DMS 273 (cell line): ENCODE measurements around the gene RAN.
"Not testable (repeated sequence)": the region's sequence is repeated elsewhere in the genome, so short reads cannot be mapped to it uniquely, and the experiment has no call there.

Experiments
- DNase-seq: peaks from one replicate; lab custom pipeline; 2025; ENCODE audit not compliant: unreplicated experiment; lab: John Stamatoyannopoulos, UW

RAN gene

DNA sequence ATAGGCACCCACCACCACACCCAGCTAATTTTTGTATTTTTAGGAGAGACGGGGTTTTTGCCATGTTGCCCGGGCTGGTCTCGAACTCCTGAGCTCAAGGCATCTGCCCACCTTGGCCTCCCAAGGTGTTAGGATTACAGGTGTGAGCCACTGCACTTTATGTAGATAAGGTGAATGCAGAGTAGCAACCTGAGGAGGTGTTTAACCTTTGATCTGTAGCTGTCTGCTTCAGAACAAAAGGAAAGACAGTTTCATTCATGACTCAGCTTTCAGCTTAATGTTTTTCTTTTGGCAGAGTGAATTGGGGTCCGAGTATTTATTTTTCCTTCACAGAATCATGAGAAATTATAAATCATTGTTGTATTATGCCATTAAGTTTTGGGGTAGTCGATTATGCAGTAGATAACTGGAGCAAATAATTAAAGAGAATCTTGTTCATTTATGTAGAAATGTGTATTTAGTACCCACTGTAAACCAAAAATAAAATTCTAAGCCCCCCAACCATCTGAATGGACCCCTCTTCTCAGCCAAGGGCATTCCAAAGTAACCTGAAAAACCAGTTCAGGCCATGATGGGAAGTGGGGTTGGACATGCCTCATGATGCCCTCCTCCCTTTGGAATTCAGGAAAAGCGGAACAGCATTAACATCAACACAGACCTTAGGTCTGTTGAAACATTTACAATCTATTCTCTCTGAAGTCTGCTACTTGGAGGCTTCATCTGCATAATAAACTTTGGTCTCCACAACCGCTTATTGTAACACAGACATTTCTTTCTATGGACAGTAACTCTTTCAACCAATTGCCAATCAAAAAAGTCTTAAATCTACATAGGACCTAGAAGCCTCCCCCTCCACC, 22.1 kb upstream of the RAN start:
- no peak for DNase-seq

DNA sequence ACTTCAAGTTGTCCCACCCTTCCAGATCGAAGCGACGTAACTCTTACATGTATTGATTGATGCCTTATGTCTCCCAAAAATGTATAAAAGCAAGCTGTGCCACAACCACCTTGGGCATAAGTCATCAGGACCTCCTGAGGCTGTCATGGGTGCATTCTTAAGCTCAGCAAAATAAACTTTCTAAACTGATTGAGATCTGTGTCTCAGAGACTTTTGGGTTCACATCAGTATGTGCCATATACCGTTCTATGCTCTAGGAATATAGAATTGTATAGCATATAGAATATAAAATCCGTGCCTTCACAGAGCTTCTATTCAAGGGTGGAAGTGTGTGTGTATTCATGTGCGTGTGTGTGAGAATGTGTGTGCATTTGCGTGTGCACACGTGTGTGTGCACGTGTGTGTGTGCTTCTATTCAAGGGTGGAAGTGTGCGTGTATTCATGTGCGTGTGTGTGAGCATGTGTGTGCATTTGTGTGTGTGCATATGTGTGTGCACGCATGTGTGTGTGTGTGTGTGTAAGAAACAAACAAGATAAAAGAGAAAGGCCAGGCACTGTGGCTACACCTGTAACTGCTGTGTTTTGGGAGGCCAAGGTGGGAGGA, 21.3 kb upstream of the RAN start:
- no peak for DNase-seq

DNA sequence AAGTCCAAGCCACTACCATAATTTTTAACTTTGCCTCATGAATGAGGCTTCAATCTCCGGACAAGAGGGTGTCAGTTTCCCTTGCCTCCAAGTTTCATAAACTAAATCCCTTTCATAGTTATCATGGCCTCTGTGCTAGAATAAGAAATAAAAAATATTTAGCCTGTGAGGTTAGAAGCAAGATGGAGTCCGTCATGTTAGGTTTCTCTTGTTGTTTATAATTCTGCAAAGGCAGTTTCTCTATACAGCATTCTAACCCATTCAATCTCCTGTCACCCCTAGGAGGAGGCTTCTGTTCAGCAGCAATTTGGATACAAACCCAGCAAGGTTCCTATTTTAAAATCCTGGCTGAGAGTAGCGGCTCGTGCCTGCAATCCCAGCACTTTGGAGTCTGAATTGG, 15.8 kb upstream of the RAN start:
- no peak for DNase-seq

DNA sequence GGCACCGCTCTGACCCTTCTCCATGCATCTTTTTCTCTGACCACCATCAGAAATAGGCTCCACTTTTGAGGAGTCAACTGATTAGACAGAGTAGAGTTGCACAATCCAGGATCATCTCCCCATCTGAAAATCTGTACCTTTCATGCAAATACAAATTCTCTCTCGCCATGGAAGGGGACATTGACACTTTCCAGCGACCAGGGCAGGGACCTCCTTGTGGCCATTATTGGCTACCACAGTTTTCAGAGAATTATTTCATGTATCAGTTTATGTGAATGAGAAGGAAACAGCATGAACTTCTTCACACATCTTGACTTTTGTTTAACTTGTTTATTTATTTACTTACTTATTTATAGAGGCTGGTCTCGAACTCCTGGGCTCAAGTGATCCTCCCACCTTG, 13.8 kb upstream of the RAN start:
- no peak for DNase-seq

DNA sequence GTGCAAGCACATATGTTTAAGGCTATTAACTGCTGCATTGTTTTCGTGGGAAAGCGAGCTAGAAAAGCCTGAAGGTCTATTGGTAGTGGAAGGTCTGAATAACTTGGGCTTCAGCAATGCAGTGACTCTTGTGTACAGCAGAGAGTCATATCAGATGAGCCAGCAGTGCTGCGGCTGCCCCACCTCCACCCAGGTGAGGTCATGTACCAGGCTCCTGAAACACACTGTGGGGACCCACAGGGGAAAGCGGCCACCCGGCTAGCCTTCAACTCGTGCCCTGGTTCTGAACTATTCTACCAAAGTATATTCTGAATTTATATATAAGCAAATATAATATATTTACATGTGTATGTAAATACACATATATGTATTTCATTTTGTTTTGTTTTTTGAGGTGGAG, 12.7 kb upstream of the RAN start:
- DNase-seq, result no peak

DNA sequence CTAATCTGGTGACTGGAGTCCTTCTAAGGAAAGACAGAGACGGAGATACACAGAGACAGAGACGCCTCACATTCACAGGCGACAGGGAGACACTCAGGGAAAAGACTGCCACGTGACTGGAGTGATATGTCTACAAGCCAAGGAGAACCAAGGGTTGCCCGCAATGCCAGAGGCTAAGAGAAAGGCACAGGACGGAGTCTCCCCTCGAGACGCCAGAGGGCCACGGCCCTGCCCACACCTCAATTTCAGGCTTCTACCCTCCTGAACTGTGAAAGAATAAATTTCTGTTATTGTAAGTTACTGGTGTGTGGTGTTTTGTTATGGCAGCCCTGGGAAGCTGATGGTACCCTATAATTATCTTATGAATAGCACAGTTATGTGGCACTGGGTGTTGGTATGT, 11.6 kb upstream of the RAN start:
- DNase-seq, result no peak

DNA sequence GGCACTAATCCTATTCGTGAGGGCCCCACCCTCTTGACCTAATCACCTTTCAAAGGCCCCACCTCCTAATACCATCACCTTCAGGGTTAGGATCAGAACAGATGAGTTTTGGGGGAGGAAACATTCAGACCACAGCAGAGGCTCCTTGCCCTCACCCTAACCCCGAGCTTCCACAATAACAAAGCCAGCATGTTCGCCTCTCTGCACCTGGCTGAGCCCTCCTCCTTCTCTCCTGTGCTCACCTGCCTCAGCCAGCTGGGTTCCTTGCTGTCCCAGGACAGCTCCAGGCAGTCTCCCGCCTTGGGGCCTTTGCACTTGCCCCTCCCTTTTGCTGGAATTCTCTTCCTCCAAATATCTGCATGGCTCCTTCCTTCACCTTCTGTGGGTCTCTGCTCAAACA, 9.7 kb upstream of the RAN start:
- DNase-seq, result no peak

DNA sequence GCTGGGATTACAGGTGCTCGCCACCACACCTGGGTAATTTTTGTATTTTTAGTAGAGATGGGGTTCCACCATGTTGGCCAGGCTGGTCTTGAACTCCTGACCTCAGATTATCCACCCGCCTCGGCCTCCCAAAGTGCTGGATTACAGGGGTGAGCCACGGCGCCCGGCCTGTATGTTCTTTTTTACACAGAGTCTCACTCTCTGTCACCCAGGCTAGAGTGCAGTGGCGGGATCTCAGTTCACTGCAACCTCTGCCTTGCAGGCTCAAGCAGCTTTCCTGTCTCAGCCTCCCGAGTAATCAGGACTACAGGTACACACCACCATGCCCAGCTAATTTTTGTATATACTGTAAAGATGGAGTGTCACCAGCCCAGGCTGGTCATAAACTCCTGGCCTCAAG, 9.1 kb upstream of the RAN start:
- DNase-seq, result not testable (repeated sequence)

DNA sequence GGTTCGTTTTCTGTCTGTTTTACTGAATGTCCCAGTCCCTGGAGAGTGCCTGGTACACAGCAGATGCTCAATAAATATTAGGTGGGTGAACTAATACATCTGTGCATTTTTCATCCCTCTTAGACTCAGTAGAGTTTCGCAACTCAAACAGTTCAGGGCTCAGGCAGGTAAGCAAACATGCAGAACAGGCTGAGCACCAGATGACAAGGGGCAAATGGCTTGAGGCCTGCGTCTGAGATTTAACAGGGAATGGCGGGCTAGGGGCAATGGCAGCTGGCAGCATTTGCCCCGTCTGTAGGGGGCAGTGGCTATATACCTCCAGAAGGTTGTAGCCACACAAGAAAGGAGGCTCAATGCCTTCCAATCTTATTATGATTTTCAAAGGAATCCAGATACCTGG, 8.6 kb upstream of the RAN start:
- DNase-seq, result no peak

DNA sequence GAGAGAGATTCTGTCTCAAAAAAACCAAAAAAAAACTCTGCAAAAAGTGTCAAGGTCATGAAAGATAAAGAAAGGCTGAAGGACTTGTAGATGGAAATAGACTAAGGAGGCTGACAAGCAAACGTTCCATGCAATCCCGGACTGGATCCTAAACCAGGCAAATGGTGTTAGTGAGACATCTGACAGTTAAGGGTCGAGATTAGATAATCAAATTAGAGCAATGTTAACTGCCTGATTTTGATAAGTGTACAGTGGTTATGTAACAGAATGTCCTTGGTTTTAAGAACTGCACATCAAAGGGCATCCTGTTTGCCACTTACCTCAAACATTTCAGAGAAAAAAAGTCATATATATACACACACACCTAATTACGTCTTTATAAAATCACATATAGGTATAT, 3.5 kb upstream of the RAN start:
- no peak for DNase-seq

DNA sequence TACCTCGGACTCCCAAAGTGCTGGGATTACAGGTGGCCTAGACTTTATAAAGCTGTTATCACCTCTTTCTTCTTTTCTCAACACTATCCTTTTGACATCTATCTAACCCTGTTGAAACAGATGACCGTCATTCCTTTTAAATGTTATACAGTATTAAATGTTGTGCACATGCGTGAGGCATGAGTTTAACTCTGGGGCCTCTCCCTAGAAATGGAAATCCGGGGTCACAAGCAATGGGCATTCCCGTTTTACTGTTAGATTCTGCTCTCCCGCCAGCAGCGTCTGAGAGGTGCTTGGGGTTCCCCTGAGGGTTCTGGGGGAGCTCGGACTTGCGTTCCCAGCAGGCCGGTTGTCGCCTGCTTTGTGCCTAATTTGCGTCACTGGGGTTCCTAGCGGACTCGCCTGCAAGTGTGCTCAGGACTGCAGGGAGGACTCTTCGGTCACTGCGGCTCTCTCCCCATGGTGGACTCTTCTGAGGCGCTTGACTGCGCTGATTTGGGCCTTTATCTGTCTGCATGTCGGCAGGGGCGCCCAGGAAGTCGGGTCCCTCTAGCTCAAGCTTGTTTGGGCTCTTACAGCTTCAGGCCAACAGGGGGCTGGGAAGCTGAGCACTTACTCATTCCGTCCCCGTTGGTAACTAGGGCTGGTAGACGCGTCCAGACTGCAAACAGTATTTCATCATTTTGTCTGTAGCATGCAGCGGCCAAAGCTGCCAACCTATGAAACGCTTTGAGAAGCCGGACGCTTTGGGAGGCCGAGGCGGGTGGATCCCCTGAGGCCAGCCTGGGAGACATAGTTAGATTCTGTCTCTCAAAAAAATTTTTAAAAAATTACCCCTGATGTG, 1.2 kb upstream of the RAN start:
- peak; percentile 85 for DNase-seq

DNA sequence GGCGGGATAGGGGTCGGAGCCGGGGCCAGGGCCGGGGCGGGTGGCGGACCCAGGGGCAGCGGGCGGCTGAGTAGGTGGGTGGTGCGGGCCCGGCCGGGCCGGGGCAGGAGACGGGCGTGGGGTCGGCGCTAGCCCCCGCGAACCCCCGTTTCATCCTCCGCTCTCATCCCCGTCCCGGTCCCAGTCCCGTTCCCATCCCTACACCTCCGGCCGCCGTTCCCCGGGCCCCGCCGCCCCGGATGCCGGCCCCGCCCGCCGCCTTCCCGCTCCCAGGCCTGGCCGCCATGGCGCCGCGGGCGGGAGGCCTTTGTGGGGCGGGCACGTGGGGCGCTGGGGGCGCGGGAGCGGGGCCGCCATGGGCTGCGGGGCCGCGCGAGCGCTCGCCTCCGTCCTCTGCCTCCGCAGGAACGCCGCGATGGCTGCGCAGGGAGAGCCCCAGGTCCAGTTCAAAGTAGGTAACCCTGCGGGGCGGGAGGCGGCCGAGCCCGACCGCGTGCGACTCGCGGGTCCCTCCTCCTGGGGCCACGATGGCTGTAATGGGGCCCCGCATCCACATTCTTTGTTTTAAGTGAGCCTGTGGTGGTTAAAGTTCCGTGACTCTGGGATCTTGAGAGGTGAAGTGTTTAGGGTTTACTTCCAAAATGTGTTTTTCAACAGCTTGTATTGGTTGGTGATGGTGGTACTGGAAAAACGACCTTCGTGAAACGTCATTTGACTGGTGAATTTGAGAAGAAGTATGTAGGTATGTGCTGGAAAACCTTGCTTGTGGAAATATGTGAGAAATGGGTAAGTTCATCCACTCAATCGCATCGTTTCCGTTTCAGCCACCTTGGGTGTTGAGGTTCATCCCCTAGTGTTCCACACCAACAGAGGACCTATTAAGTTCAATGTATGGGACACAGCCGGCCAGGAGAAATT, 572 bp downstream of the RAN start:
- peak; percentile 66 for DNase-seq

DNA sequence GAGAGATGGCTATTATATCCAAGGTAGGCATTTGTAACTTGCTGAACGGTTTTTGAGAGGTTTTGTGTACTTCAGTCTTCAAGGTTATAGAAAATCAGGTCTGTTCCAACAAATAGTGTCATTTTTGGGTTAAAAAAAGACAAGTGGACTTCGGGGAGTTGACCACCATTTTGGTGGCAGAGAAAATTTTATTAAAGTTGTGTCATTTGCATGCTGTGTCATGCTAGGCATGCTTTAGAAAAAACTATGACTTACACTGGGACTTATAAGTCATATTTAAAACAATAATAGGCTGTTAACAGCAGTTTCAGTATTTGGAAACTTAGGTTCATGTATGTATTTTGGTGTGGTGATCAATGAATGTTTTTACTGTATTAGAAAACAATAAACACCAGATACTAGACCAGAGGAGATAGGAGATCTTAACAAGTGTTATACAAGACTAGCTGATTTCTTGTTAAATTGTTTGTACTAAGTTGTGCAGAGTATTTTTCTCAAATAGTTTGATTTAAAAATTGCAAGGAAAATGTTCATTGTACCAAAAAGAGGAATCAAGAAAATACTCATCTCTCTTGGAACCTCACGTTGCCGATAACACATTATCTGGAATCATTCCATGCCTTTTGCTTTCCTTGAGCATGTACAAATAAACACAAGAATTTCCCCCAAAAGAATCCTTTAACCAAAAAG, 1.4 kb downstream of the RAN start:
- no peak for DNase-seq

DNA sequence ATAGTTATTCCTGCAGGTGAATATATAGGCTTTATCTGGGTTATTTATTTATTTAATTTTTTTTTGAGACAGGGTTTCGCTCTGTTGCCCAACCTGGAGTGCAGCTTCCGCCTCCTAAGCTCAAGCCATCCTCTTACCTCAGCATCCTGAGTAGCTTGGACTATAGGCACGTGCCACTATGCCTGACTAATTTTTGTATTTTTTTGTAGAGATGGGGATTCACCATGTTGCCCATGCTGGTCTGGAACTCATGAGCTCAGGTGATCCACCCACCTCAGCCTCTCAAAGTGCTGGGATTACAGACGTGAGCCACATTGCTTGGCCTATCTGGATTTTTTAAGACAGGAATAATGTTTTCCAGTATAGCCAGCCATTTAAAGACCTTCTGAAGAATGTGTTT, 2.0 kb downstream of the RAN start:
- DNase-seq, result no peak

DNA sequence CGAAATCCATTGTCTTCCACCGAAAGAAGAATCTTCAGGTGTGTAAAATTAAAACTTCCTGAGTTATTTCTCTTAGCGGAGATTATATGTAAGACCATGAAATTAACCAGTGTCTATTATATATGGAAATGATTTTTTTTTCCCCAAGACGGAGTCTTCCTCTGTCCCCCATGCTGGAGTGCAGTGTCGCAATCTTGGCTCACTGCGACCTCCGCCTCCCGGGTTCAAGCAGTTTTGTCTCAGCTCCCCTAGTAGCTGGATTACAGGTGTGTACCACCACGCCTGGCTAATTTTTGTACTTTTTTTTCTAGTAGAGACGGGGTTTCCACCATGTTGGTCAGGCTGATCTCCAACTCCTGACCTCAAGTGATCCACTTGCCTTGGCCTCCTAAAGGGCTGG, 2.8 kb downstream of the RAN start:
- no peak for DNase-seq

DNA sequence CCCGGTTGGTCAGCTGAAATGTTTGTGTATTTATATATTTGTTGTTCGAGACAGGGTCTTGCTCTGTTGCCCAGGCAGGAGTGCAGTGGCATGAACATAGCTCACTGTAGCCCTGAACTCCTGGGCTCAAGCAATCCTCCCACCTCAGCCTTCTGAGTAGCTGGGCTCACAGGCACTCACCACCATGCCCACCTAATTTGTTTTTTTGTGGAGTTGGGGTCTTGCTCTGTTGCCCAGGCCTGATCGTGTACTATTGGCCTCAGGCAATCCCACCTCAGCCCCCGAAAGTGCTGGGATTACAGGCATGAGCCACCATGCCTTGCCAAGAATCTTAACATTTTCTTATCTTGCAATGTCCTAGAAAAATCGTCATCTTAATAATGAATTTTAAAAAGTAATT, 3.3 kb downstream of the RAN start:
- DNase-seq, result no peak

DNA sequence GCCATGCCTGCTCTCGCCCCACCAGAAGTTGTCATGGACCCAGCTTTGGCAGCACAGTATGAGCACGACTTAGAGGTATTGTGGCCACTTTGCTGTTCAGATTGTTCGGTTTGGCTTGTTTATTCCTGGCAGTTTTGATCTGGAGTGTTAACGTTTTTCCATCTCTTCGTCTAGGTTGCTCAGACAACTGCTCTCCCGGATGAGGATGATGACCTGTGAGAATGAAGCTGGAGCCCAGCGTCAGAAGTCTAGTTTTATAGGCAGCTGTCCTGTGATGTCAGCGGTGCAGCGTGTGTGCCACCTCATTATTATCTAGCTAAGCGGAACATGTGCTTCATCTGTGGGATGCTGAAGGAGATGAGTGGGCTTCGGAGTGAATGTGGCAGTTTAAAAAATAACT, 3.8 kb downstream of the RAN start:
- not testable (repeated sequence) for DNase-seq

DNA sequence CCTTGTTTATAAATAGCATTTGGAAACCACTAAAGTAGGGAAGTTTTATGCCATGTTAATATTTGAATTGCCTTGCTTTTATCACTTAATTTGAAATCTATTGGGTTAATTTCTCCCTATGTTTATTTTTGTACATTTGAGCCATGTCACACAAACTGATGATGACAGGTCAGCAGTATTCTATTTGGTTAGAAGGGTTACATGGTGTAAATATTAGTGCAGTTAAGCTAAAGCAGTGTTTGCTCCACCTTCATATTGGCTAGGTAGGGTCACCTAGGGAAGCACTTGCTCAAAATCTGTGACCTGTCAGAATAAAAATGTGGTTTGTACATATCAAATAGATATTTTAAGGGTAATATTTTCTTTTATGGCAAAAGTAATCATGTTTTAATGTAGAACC, 4.4 kb downstream of the RAN start:
- no peak for DNase-seq

DNA sequence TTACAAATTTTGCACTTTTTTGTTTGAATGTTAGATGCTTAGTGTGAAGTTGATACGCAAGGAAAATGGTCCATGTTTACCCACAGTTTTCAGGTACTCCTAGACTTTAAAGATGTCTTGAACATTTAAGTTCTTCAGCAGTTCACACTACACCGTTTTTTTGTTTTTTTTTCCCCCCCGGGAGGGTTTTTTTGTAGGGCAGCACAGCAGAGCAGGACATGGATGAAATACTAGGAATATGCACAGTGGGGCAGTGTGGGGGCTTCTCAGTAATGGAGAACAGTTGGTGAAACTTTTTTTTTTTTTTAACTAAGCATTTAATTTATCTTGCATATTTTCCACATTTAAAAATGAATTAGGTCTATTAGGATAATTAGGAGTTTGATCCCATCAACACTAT, 4.9 kb downstream of the RAN start:
- peak; percentile 28 for DNase-seq

DNA sequence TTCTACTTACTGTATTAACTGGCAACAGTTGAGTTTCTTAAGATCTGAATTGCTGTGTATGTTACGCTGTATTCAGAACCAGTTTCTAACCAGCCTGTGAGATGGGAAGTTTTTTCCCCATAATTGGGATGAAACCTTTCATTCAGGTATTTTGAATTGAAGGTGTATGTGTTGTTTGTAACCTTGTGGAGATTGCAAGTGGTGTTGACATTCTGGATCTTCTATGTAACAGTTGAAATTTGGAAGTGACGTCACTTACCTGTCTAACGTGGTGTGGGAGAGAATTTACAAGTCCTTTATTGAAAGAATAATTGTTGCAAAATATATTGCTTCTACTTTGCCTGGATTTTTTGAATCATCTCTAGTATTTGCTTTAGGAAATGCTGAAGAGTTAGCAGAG, 5.5 kb downstream of the RAN start:
- peak; percentile 18 for DNase-seq
